SKM-1 (cell line): ENCODE data around the gene LRRC66.
A peak's percentile ranks its signal among the peaks of the same experiment; 100 is the strongest.

Experiments used
- DNase-seq: peaks from one replicate; lab custom pipeline; 2025; ENCODE audit not compliant: unreplicated experiment; lab: John Stamatoyannopoulos, UW

Gene LRRC66

GRCh38 chr4:52015366-52015765, 4.8 kb downstream of the LRRC66 start:
- DNase-seq = no peak

- peak; percentile 49 for DNase-seq
Measured at GRCh38 chr4:52014903-52015302, 5.3 kb downstream of the LRRC66 start.

GRCh38 chr4:52012651-52013050, 7.5 kb downstream of the LRRC66 start:
- DNase-seq = no peak

- DNase-seq = no peak
Measured at GRCh38 chr4:52010986-52011385, 9.2 kb downstream of the LRRC66 start.

GRCh38 chr4:52006887-52007286, 13.3 kb downstream of the LRRC66 start:
- no peak for DNase-seq

GRCh38 chr4:52005604-52006273, 14.4 kb downstream of the LRRC66 start:
- no peak for DNase-seq

GRCh38 chr4:52004414-52004813, 15.7 kb downstream of the LRRC66 start:
- DNase-seq = no peak

- no peak for DNase-seq
Measured at GRCh38 chr4:52001616-52002015, 18.5 kb downstream of the LRRC66 start.

GRCh38 chr4:51999250-51999649, 20.9 kb downstream of the LRRC66 start:
- DNase-seq = no peak

- DNase-seq = no peak
Measured at GRCh38 chr4:51998837-51999236, 21.3 kb downstream of the LRRC66 start.

GRCh38 chr4:51997647-51998046, 22.5 kb downstream of the LRRC66 start:
- no peak for DNase-seq

- no peak for DNase-seq
Measured at GRCh38 chr4:51995647-51996220, 24.4 kb downstream of the LRRC66 start.

GRCh38 chr4:51965862-51966261, 54.3 kb downstream of the LRRC66 start:
- no peak for DNase-seq

- no peak for DNase-seq
Measured at GRCh38 chr4:51963841-51964517, 56.2 kb downstream of the LRRC66 start.

GRCh38 chr4:51960486-51960885, 59.7 kb downstream of the LRRC66 start:
- DNase-seq = no peak

- no peak for DNase-seq
Measured at GRCh38 chr4:51958199-51958968, 61.8 kb downstream of the LRRC66 start.
